Measurements from ENCODE around the gene MOSMO.
A peak's percentile ranks its signal among the peaks of the same experiment; 100 is the strongest.

MOSMO gene

DNA sequence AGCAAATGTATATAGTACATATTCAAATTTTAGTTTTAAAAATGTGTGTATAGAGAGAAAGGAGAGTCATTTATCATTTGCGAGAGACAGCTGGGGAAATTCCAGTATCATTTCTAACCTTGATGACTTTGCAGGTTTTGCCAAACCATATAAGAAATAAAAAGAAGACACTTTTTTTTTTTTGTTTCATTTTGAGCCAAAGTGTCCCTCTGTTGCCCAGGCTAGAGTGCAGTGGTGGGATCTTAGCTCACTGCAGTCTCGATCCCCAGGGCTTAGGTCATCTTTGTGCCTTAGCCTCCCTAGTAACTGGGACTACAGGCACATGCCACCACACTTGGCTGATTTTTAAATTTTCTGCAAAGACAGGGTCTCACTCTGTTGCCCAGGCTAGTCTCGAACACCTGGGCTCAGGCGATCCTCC lies 46.0 kb downstream of the MOSMO start:
- no peak for DNase-seq

DNA sequence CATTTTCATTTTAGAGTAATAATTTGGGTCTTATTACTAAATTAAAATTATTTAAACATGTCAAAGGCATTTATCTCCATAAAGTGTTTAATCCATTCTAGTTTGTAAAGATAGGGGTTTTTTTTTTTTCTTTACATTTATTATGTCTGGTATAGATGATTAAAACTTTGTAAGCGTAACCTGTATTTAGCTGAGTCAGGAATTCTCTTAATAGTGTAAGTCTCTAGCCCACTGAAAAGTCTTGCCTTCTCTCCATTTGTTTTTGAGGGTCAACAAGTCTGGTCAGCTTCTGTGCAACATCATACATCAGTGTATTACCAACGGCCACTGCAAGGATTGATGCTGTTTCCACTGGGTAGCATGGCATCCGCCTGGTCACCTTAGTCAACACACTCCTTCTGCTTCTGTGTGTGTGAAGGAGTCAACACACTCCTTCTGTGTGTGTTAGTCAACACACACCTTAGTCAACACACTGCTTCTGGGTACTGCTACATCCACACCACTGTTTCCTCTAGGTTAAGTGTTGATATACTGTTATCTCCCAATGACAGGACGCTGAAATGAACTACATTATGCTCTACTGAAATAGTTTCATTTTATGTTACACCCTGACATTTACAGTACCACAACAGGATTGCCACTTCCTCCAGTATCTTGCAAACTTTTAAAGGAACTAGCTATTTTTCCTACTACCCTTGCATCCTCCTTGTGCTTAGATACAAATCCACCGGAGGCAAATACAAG lies 47.1 kb downstream of the MOSMO start:
- DNase-seq = no peak

GRCh38 chr16:22055881-22056280 lies 48.0 kb downstream of the MOSMO start:
- no peak for DNase-seq

DNA sequence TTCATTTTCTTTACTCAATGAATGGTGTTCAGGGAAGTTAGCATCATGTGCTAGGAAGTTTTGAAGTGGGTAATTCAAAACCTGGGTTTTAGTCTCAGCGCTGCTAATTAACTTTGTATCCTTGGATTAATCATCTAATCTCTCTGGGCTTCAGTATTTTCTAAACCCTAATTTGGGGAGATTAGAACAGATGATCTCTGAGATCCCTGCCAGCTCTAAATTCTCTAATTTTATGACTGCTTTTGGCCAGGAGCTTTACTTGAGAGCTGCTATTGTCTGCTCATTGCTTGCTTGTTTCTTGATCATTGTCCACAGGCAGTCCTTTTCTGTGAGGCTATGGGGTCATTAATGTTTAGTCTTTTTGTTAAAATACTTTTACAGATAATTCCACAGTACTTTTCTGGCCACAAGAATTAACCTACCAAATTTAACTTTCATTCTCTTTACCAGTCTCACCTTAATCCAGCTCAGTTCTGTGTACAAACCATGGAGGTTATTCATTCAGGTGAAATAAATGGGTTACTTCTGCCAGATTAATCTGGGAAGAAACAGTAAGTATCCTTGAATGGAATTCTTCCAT lies 56.1 kb downstream of the MOSMO start:
- no peak for DNase-seq

- DNase-seq = no peak
These were observed 57.3 kb downstream of the MOSMO start for GRCh38 chr16:22065252-22065651.

GRCh38 chr16:22070361-22071330 lies 62.7 kb downstream of the MOSMO start:
- DNase-seq = no peak

DNA sequence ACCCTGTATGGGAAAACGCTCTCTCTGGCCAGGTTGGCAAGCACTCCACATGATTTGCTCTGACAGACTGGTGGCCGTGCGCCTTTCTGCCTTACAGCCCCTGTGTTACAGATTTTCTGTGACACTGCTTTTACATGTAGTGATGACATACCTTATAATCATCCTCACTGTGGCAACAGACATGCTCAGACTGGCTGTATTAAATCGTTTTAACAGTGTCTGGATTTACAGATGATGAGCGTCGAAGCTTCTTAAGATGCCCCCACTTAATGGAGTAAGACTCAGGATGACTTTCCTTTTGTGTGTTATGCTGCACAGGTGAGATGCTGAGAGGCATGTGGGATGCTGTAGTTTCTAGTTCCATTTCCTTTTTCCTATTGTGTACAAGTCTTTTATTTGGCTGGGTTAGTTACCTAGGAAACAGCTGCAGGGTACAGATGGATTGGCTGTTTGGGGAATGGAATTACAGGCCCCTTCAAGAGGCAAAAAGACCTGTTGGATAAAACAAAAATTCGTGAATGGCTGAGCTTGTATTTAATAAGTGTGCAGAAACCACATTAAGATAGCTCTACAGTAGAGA lies 63.5 kb downstream of the MOSMO start:
- DNase-seq = no peak

DNA sequence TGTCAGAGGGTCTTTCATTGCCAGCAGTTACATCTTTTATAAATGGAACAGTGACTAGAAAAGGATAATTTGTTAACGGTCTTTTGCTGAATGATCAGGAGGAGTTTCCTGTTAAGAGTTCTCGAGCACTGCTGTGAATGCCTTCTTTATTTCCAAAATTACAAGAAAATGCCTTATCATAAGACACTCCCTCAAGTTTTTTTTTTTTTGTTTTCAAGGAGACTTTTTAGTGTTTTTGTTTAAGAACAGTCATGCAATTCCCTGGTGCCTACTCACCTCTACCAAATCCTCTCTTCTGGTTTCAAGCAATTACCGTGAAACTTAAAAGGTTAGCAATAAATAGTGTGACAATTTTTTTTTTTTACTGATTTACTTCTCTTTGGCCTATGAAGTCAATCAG lies 65.4 kb downstream of the MOSMO start:
- DNase-seq = no peak

- no peak for DNase-seq
These were observed 67.3 kb downstream of the MOSMO start for GRCh38 chr16:22075043-22075757.

GRCh38 chr16:22075776-22076175 lies 67.9 kb downstream of the MOSMO start:
- no peak for DNase-seq

DNA sequence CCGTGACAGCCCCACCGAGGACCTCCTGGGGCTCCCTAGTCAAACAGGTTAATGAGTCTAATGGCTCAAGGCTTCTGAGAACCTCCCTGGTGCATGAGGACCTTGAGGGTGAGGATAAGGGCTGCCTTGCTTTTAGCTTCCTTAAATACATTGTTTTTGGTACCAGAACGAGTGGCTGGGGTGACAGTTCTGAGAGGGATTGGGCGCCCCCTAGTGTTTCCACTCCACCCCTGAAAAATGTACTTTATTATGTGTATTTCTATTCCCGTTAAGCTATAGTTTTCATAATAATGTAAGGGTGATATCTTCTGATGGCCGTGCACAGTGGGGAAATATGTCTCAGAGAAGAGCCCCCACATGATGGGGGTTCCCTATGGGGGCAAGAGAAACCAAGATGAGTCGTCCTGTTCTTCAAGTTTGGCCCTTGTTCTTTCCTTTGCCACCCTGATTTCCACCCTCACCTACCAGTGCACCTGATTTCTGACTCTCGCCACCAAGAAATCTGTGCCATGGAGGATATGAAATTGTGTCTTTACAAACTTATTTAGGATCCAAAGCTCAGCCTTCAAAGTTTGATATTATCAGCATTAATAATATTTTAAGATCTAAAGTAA lies 69.9 kb downstream of the MOSMO start:
- peak; percentile 67 for DNase-seq

DNA sequence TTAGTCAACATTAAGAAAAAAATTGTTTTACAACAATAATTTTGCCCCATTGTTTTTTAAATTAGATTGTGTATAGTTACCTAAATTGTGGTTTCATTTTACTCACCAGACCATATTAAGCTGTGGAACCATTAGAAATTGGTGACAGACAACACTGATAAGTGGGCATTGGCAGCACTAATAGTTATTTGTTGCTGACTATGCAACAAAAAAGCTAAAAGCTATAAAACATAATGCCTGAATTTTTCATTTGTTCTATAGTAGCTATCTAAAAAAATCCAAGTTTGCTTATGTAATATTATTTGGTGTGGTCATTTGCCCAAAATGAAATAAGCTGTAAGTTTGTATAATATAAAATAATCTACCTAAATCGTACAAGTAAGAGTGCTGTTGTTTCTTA lies 70.7 kb downstream of the MOSMO start:
- DNase-seq = no peak

DNA sequence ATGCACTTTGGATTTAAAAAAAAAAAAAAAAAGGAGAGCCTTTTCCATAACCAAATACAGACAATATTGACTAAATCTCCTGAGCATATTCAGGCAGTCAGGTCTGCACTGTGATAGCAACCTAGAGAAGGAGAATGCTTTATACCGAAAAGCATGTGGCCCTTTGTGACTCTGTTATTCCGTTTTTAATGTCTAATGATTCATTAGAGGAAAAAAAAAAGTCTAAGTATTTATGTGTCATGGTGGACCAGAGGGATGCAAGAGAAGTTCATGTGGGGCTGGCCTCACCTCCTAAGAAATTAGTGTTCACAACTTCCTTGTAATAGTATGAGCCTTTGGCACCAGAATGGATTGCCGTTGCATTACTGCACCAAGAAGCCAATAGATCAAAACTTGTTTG lies 73.1 kb downstream of the MOSMO start:
- DNase-seq = no peak

- DNase-seq = no peak
These were observed 78.5 kb downstream of the MOSMO start for GRCh38 chr16:22086440-22086839.

DNA sequence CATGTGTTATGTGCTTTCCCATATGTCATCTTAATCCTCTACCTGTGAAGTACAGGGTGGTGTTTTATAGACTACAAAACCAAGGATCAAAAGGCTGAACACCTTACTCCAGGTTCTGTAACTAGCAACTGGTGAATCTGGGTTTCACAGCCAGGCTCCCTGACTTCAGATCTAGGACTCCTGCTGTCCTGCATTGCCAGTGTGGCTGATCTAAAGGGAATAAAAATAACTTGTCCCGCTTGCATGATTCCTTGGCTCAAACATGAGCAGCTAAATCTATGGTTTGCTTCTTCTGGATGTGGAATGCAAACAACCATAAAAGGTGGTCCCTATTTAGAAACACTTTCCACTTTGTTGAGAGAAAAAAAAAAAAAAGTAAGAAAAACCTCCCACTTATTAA lies 80.7 kb downstream of the MOSMO start:
- DNase-seq = no peak

DNA sequence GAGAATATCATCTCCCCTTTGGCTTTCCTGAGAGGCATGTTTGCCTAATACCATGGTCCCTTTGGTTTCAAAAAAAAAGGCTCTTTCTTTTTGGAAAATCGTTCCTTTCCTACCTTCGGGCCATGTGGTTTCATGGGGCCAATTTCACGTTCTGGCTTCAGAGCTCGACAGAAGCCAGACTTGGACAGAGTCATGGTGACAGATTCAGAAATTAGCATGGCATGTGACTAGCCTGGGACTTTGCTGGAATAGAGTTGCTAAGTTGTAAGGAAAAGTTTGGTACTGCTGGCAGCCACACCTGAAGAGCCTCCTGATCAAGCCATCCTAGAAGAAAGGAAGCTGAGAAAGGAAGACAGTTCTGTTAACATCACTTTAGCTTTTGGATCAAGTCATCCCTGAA lies 82.0 kb downstream of the MOSMO start:
- no peak for DNase-seq

GRCh38 chr16:22091721-22092120 lies 83.8 kb downstream of the MOSMO start:
- no peak for DNase-seq

- DNase-seq = no peak
These were observed 84.4 kb downstream of the MOSMO start, which contains the start of gene VWA3A for GRCh38 chr16:22092143-22092933. TSS of gene VWA3A (plus strand) at chr16:22092541. CDS start at chr16:22092638, 97 bp downstream.

DNA sequence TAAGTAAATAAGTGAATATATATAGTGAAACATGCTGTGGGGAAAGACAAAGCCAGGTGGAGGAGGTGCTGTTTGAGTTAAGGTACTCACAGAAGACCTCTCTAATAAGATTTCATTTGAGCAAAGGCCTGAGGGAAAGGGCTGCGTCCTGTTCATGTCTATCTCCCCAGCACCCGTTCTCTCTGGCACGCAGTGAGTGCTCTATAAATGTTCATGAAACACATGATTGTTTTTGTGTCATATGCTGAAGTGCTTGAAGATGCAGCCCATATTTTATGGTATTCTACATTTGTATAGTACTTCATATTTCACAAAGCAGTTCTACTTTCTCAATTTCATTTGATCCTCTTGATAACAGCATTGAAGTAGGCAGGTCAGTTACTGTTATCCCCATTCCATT lies 85.4 kb downstream of the MOSMO start:
- DNase-seq = no peak

DNA sequence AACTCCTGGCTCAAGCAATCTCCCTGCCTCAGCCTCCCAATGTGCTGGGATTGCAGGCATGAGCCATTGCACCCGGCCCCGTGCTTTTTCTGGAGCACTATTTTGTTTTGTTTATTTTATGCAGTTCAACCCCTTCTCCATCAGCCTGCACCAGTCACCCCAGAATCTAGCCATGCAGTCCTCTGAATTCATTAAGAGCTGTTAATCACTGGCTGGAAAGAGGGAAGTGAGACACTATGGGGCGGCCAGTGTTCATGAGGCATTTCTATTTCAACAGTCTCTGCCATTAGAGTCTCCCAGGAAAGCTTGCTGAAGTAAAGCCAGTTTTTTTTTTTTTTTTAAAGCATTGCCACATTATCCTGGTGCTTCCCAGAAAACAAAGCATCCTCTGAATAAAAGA lies 86.1 kb downstream of the MOSMO start:
- no peak for DNase-seq
